Coronary artery (tissue), 2 donors: ENCODE data around the gene HARBI1.

ENCODE experiments used
- DNase-seq: peaks from one replicate; pipeline ENCODE4 v3.0.0-alpha.2; 2017; ENCODE audit warnings: low spot score
- H3K27ac ChIP-seq, 2 donors: fragments of 200-600 bp; sonication (generic); one replicate each; pipeline ENCODE4 v1.5.1; 2016 to 2019
- H3K4me3 ChIP-seq: fragments of 200-600 bp; sonication (generic); 2 replicates; pipeline ENCODE4 v1.5.1; 2016; ENCODE audit warnings: mild to moderate bottlenecking, moderate library complexity
- CTCF ChIP-seq: fragments of 200-600 bp; sonication (generic); IDR thresholded peaks from one replicate; pipeline ENCODE4 v1.5.1; 2019; ENCODE audit warnings: antibody characterized with exemption

The HARBI1 gene

GRCh38 chr11:46555267-46556054 is 61.6 kb downstream of the HARBI1 start:
- DNase-seq = no peak
- no peak overlapping the region for H3K4me3 ChIP-seq
- H3K27ac ChIP-seq = peak overlapping the region; percentile 37 to 68
- no peak for TF ChIP-seq CTCF

- Histone ChIP-seq H3K27ac (peak overlapping the region; percentile 46 to 68), H3K4me3 (peak overlapping the region; percentile 15)
- no peak for TF ChIP-seq CTCF
- no peak for DNase-seq
Observed at GRCh38 chr11:46554213-46555147, 62.5 kb downstream of the HARBI1 start.

GRCh38 chr11:46553814-46554212 is 63.2 kb downstream of the HARBI1 start:
- Histone ChIP-seq H3K27ac (peak overlapping the region; percentile 46 to 61), H3K4me3 (peak overlapping the region; percentile 22)
- TF ChIP-seq CTCF = no peak
- DNase-seq = no peak
